ENCODE data around the gene ARHGAP26.
"Not testable (repeated sequence)": the region's sequence is repeated elsewhere in the genome, so short reads cannot be mapped to it uniquely, and the experiment has no call there.

Gene ARHGAP26

DNA sequence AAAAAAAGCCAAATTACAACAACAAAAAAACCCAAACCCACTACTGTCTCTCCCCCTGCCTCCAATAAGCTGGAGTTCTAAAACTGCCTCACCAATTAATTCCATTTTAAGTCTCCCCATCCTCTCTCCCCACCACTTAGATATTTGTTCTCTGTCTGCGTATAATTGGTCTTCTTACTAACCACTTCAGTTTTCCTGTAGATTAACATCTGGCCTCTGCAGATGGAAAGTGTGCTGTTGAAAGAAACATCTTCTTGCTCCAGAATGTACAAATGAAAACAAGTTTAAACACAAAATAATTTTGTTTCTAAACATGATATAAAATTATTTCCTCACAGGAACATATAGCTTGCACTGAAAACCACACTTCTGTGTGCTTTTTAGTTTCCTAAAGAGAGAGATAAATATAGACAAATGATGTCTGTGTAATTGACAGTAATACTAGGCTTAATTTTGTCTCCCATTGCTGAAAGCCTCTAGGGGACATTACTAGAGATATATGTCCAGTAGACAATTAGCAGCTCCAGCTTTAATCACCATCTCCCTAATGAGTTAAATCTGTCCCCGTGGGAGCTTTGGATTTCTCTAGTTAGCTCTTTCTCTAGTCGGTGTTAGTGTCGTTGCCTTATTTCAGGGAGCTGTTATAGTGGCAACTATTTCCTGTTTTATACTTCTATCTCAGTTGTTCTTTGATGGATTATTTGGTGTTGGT is 164.0 kb downstream of the ARHGAP26 start:
- DNase-seq (ENCODE audit: low spot score): no peak

- no peak for DNase-seq (ENCODE audit: low spot score)
These were observed 164.8 kb downstream of the ARHGAP26 start for GRCh38 chr5:142935014-142935413.

DNA sequence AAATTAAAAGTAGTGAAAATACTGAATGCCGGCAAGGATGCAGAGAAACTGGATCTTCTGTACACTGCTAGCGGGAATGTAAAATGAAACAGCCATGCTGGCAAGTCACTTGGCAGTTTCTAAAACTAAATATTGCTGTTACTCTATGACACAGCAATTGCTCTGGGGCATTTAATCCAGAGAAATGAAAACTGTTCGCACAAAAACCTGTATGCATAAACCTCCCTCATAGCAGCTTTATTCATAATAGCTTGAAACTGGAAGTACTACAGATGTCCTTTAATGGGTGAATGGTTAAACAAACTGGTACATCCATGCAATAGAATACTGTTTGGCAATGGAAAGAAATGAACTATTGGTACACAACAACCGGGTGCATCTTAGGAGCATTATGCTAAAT is 167.2 kb downstream of the ARHGAP26 start:
- no peak for DNase-seq (ENCODE audit: low spot score)

DNA sequence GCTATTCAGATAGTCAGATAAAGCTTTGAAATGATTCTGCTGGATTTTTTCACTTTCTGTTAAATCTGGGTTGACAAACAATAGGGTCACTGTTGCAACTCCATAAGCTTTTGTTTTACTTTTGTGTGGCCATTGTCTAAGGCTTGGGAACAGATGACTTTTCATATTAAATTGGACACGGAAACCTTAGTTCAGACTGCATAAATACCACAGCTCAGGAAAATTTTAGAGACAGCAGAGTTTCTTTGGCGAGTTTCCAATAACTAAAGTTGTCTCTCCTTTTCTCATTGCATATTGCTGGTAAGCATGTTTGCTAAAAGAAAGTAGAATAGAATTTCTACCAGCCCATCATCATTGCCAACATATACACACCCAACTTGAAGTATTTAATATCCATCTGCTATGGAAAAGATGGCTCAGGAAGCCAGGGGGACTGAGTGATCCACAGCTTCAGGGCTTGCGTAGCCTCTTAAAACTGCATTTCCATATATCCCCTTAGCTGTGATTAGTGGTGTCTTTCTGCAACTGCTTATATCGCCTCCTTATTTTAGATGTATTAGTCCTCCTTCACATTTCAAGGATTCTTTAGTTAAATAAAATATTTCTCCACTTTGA is 168.2 kb downstream of the ARHGAP26 start:
- no peak for DNase-seq (ENCODE audit: low spot score)

DNA sequence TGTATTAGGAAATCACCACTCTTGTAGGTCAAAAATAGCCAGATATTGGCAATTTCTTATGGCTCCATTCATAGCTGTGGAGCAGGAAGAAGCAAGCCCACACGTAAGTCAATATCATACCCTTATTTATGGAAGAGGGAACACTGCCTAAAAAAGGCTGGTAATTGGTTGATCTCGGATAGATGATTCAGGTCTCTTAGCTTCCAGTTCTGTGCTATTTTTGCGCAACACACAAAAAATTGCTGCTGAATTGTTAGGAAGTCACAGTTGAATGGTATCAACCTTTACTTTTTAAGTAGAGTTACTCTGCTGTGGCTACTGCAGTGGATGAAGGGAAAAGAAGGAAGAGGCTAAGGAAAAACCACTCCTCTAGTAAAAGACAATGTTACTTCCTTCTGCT is 168.8 kb downstream of the ARHGAP26 start:
- DNase-seq (ENCODE audit: low spot score): no peak

DNA sequence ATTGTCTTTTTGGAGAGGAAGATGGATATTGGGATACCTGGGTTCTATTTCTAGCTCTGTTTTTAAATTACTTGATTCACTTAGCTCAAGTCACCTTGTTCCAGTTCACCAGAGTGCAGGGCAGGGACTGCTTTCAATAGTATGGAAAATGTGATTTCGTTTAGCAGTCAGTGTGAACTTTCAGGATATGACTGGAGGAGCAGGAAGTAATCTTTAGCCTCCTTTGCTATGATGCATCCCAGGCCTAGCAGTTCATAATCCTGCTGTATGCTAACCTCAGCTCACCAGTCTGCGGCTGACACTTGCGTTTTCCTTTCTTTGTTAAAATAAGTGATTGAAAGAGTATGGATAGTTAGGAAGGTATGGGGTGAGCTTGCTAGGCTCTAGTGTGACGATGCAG is 169.7 kb downstream of the ARHGAP26 start:
- DNase-seq (ENCODE audit: low spot score): no peak

DNA sequence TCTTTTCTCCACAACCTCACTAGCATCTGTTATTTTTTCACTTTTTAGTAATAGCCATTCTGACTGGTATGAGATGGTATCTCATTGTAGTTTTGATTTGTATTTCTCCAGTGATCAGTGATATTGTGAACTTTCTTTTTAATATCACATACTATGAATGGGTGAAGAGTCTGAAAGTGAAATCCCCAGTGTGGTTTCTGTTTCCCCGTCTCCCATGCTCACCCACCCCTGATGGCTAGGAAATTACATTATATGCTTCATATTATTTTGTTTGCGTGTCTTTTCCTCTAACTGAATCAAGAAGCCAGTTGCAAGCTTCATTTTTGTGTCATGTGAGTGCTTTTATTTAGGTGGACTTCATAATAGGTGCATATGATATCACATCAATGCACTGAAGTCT is 171.1 kb downstream of the ARHGAP26 start:
- no peak for DNase-seq (ENCODE audit: low spot score)

- no peak for DNase-seq (ENCODE audit: low spot score)
These were observed 172.7 kb downstream of the ARHGAP26 start for GRCh38 chr5:142942901-142943300.

DNA sequence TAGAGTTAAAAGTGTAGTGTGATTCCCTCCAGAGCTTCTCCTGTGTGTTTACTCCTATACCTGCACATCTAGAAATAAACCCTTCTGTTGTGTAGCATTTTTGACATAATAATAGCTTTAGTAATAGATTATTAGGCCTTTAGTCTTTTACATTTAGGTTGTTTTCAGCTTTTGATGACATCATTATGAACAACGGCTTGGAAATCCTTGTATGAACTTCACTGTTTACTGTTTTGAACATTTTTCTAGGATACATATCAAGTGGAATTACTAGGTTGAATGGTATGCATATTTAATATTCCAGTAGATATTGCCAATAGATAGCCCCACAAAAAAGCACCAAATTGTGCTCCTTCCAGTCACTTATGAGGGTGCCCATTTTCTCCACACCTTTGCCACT is 174.0 kb downstream of the ARHGAP26 start:
- no peak for DNase-seq (ENCODE audit: low spot score)

DNA sequence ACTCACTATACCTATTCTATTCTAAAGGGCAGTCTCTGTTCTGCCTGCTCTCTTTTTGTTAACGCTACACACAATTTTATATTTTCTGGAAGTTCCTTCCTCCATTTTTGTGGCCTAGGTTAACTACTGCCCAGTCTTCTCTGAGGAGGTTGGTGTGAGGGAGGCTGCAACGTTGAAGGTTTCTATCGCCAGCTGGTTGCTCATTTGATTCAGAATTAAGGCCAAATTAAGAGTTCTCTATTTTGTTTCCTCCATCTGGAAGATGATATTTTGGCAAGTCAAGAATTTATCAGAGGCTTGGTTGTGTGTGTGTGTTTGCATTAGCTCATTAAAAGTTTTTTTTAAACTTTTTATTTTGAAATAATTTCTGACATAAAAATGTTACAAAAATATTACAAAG is 175.1 kb downstream of the ARHGAP26 start:
- no peak for DNase-seq (ENCODE audit: low spot score)

GRCh38 chr5:142945845-142946244 is 175.7 kb downstream of the ARHGAP26 start:
- no peak for DNase-seq (ENCODE audit: low spot score)

DNA sequence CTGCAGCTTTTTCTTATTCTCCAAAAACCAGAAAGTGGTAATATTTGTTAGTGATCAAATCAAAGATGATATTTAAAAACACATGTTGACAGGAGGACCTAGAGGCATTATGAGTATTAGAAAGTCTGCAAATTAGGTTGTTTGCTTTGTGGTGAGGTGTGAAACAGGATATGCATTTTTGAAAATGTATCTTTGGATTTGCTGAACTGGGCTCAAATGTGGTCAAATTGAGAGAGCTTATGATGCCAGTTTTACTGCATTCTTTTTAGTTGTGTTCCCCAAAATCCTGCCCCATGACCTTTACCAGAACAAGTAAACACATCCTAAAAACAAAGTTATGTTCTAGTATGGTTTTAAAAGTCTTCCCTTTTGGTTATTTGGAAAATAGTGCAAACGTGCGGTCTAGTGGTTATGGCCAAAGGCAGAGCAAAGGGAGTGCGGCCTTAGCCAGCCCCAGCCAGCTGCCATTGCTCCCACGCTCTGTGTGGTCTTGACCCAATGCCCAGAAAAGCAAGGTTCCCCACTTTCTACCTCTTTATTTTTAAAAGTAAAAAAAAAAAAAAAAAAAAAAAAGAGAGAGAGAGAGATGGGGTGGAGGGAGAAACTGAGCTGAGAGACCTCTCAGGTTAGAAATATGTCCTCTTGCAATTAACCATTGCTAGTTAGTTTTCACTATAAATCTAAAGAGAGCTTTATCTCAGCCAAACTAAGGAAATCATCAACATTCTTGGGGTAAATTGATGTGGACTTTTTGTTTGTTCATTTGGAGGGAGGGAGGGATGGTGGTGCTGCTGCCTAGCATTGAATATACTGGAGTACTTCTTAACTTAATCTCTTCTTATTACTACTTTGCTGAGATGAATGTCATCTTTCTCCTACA is 176.6 kb downstream of the ARHGAP26 start:
- DNase-seq (ENCODE audit: low spot score): no peak

- DNase-seq (ENCODE audit: low spot score): no peak
These were observed 177.2 kb downstream of the ARHGAP26 start for GRCh38 chr5:142947427-142947709.

DNA sequence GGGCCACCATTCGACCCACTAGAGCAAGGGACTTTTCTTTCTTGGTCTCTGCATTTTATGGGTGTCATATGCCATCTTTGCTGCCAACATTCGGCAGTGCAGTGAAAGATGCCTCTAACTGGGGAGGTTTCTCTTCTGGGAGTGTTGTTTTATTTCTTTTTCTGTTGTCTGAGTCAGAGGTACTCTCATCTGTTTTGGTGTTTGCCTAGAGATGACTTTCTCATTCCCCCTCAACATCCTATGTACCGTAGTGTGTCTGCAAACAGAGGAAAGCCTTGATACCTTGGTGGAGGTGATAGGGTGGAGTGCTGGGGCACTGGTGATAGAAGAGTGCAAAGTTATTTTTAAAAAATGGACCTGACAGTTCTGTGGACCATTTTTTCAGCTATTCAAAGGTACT is 182.1 kb downstream of the ARHGAP26 start:
- DNase-seq (ENCODE audit: low spot score): no peak

DNA sequence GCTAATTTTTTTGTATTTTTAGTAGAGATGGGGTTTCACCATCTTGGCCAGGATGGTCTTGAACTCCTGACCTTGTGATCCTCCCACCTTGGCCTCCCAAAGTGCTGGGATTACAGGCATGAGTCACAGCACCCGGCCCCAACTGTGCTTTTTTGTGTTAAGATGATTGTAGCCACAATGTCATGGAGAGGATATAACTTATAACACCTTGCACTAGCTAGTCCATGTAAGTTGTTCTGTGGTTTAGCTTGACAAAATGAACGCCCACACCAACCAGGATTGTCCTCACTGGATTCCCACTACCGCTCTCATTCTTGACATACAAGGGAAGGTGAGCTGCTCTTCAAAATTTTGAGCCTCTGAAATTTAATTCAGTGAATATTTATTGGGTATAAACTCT is 182.7 kb downstream of the ARHGAP26 start:
- not testable (repeated sequence) for DNase-seq (ENCODE audit: low spot score)

- no peak for DNase-seq (ENCODE audit: low spot score)
These were observed 184.3 kb downstream of the ARHGAP26 start for GRCh38 chr5:142954455-142954854.

DNA sequence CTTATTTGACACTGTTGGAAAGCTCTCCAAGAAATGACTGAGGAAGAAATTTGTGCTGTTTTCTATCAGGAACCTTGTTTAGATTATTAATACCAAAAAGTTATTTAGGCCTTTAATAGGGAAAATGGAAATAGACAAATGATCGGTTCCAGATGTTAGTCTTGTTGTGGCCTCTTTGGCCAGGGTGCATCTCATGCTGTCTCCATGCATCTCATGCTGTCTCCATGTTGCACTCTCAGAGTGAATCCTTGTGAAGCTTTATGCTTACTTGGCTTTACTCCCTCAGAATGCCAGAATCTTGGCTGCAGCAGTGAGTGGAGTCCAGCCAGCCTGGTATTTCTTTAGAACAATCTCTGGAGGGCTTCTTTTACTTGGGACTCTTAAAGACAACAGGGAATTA is 185.5 kb downstream of the ARHGAP26 start:
- no peak for DNase-seq (ENCODE audit: low spot score)

- DNase-seq (ENCODE audit: low spot score): no peak
These were observed 187.4 kb downstream of the ARHGAP26 start for GRCh38 chr5:142957528-142957927.

GRCh38 chr5:142958944-142959682 is 188.9 kb downstream of the ARHGAP26 start:
- peak; percentile 13 for DNase-seq (ENCODE audit: low spot score)

DNA sequence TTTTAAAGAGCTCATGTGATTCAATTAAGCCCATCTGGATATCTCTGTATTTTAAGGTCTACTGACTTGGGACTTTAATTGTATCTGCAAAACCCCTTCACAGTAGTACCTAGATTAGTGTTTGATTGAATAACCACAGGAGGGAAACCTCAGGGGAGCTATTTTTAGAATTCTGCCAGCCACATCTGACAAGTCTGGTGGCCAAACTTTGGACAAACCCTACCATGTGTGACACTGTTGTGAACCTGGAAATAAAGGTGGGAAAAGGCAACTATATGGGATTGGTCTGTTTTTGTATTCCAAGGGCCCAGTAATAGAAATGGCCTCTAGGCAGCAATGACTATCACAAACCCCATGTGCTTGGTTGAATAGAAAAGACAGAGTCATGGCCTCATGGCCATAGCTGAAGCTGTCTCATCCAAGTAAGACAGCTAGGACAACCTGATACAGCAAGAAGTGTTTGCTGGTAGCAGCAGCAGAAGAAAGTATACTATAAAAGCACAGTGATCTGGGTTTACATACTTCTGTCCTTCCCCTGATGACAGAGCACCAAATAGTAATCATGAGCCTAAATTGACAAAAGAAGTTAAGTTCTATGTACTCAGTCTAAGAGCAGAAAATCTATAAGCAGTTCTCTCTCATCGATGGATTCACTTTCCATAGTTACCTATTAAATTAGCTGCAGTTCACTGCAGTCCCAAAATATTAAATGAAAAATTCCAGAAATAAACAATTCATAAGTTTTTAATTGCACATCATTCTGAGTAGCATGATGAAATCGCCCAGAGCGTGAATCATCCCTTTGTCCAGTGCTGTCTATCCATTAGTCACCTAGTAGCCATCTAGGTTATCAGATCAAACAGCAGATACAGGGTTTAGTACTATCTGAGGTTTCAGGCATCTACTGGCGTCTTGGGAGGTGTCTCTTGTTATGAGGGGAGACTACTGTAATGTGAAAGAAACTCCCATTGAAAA is 189.8 kb downstream of the ARHGAP26 start:
- DNase-seq (ENCODE audit: low spot score): peak; percentile 92

DNA sequence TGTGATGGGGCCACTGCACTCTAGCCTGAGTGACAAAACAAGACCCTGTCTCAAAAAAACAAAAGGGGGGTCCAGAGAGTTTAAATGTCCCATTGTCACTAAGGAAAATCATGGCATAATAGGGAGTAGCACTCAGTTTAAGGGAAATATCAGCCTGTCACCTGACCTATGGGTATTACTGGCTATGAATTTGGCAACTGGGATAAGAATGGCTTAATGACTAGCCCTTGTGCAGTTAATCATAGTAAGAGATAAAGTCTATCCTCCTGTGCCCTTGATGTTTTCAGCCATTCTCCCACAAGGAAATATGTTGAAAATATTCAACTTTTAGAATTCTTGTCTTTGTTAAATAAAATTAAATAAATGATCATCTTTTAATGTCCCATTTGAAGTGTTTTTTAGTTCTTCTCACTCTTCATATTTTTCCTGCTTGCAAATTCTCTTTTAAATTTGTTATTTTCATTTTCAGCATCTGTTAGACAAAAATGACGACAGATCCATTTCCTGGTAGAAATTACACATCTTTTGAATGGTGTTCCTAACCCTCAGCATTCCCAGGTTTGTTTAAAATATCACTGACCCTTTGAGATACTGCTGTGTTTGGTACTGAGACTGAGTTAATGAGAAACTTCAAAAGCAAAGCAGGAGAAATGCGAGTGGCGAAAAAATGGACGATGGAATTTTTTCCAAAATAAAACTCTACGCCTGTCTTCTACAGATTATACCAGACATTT is 191.4 kb downstream of the ARHGAP26 start:
- DNase-seq (ENCODE audit: low spot score): no peak
